Stimulated activated CD8-positive, alpha-beta memory T cell treated with anti-CD3 and anti-CD28 coated beads, Interleukin-4, amount 100 ng/mL, for 4 hours (primary cell): ENCODE data around the gene SFTPA1.
"Not testable (repeated sequence)": the region's sequence is repeated elsewhere in the genome, so short reads cannot be mapped to it uniquely, and the experiment has no call there.

Experiments
- DNase-seq, 2 donors: peaks; one replicate each; pipeline ENCODE4 v3.0.0-alpha.2; 2020; ENCODE audit warnings: low read depth in 2 of 2, low spot score in 1 of 2

Gene SFTPA1

GRCh38 chr10:79611193-79611976 lies 646 bp downstream of the SFTPA1 start:
- DNase-seq, result not testable (repeated sequence)

- no peak for DNase-seq
Observed at GRCh38 chr10:79615577-79615976, 4.8 kb downstream of the SFTPA1 start.

GRCh38 chr10:79616164-79616563 lies 5.4 kb downstream of the SFTPA1 start:
- no peak for DNase-seq

- not testable (repeated sequence) for DNase-seq
Observed at GRCh38 chr10:79623663-79624062, 12.9 kb downstream of the SFTPA1 start.

GRCh38 chr10:79627075-79627474 lies 16.3 kb downstream of the SFTPA1 start:
- no peak for DNase-seq

- no peak for DNase-seq
Observed at GRCh38 chr10:79628083-79628482, 17.3 kb downstream of the SFTPA1 start.

GRCh38 chr10:79628988-79629954 lies 18.5 kb downstream of the SFTPA1 start:
- DNase-seq, result no peak

- DNase-seq, result no peak
Observed at GRCh38 chr10:79629955-79630327, 19.2 kb downstream of the SFTPA1 start.

GRCh38 chr10:79636654-79637199 lies 26.0 kb downstream of the SFTPA1 start:
- not testable (repeated sequence) for DNase-seq

GRCh38 chr10:79638318-79638717 lies 27.6 kb downstream of the SFTPA1 start:
- no peak for DNase-seq

GRCh38 chr10:79652695-79653094 lies 42.0 kb downstream of the SFTPA1 start:
- DNase-seq, result not testable (repeated sequence)

- DNase-seq, result not testable (repeated sequence)
Observed at GRCh38 chr10:79663287-79663686, 52.5 kb downstream of the SFTPA1 start.

GRCh38 chr10:79664686-79665085 lies 53.9 kb downstream of the SFTPA1 start:
- DNase-seq, result not testable (repeated sequence)
